HG02610 (cell line): ENCODE measurements around the gene ST3GAL3.

Experiments used
- ATAC-seq: cut with Tn5 transposase; IDR thresholded peaks from one replicate; pipeline ENCODE4 v1.9.1; 2021; ENCODE audit warnings: mild to moderate bottlenecking, moderate library complexity; ENCODE audit not compliant: unreplicated experiment

ST3GAL3 gene

DNA sequence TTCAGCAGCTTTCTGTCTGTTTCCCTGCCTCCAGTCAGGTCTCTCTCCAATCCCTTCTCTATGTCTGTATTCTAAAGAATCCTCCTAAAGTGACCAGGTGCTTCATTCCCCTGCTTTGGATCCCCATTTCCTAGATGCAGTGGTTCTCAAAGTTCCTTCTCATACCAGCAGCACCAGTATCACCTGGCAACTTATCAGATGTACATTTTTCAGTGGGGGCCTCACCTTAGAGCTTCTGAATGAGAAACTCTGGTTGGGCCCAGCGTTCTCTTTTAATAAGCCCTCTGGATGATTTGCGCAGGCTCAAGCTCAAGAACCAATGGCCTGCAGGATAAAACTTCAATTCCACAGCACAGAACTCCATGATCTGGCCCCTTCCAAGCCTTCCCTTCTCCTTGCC lies 200.9 kb downstream of the ST3GAL3 start:
- no peak for ATAC-seq

DNA sequence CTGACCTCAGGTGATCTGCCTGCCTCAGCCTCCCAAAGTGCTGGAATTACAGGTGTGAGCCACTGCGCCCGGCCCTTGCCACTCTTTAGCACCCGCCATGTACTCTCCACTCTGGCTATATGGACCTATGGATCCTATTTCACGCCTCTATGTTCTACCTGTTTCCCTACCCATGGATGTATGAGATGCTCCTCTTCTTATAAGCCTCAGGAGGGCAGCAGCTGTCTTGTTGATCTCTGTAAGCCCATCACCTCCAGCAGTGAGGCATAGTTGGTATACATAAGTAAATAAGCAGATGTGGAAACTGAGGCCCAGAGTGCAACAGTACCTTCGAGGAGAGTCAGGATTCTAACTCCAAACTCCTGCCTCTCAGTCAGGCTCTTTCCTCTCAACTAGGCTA lies 201.5 kb downstream of the ST3GAL3 start:
- ATAC-seq: no peak

DNA sequence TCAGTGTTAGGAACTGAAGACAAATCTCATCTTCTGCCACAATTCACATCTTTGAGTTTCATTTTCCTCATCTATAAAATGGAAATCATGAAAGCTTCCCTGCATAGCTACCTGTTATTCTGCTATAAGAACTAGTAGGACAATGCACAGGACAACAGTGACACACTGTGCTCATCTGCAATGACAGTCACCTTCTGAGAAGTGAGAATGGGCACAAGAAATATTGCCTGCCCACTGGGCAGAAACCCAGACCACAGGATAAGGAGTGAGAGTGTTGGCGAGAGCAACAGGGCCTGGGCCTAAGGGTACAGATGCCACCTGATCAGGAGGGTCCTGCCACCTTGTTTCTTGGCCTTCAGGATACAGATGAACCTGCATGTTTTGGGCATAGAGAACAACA lies 203.0 kb downstream of the ST3GAL3 start:
- no peak for ATAC-seq

DNA sequence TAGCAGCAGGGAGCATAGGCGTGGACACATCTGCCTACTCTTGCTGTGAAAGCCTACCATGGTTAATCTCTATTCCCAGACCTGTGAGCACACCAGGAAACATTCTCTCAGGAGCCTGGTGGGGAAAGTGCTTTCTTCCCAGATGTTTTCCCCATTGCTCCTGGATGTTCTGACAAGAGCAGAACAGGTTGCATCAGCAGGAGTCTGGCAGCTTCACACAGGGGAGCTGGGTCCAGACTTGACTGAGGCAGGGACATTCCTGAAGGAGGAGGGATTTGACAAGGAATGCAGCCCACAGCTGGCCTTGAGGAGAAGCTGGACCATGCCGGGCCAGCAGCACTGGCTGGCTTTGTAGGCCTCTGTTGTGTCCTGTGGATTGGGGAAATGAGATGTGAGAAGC lies 205.3 kb downstream of the ST3GAL3 start:
- ATAC-seq: no peak

DNA sequence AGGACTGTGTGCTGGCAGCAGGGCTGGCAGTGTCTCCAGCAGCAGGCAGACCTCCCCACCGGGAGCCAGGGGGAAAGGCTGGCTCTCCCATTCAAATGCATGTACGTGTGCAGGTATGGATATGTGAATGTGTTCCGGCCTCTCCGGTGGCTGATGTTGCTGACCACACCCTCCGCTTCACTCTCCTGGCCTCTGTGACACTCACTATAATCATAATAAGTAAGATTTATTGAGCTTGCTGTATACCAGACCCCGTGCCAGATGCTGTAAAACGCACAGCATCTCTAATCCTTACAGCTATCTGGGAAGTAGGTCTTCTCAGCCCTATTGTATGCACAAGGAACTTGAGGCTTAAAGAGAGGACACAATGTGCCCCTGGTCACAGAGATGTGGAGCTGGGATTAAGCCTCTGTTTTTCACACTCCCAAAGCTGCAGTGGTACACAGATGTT lies 205.7 kb downstream of the ST3GAL3 start:
- no peak for ATAC-seq

DNA sequence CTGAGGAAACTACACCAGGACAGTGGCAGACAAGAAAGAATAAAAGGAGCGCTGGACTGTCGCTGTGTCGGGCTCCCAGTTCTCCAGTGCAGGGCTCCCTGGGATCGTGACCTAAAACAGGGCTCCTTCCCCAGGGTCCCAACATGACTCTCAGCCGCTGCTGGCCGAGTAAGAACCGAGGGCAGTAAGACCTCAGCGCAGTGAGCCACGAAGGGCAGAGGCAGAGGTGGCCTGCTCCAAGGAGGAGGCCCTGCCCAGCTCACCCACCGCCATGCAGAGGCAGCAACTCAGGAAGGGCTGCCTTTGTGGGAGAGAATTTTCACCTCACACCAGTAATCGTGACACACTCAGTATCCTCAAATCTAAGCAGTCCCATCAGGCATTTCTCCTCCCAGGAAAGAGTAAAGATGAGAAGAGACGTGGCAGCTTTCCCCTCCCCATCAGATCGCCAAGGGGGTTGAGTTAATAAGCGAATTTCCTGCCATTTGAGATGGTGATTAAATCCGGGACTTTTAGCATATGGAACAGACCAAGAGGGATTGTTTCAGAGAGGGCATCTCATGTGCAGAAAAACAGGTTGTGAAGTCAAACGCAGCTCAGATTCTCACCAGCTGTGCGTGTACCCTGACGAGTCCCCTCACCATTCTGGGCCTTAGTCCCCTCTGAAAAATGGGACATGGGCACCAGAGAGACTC lies 206.5 kb downstream of the ST3GAL3 start:
- no peak for ATAC-seq

DNA sequence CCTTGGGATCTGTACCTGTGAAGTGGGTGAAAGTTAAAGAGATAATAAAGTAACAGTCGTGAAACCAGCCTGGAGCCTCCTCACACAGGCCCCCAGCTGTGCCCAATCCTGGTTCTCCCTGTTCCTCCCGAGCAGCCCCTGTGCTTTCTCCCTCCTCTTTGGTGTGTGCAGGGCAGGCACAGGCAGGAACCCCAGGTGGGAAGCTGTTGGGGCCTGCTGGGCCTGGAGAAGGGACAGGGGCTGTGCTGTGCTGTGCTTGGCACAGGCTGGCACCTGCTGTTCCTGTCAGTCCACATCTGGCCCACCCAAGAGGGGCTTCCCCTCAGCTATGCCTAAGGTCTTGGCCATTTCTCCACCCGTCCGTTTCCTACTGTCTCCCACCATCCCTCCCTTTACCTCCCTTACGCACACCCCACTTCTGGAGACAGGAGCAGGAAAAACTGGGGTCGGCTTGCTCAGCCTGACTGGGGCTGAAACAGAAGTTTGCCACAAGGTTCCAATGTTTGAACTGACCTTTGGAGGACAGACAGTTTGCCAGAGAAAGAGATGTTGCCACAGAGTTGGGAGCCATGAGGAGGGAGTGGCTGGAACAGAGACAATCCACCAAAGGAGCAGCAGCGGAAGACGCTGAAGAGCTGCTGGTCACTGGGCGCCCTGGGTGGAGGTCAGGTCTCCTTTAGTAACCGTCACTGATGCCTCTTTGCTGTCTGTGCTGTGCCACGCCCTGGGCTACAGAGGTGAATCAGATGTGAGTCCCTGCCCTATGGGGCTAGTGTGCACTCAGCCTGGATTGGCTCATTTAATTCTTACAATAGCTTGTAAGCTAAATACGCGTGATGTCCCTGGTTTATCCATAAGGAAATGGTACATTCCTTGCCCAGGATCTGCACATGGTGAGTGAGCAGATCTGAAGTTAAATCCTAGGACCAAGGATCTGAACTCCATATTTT lies 207.5 kb downstream of the ST3GAL3 start:
- no peak for ATAC-seq

DNA sequence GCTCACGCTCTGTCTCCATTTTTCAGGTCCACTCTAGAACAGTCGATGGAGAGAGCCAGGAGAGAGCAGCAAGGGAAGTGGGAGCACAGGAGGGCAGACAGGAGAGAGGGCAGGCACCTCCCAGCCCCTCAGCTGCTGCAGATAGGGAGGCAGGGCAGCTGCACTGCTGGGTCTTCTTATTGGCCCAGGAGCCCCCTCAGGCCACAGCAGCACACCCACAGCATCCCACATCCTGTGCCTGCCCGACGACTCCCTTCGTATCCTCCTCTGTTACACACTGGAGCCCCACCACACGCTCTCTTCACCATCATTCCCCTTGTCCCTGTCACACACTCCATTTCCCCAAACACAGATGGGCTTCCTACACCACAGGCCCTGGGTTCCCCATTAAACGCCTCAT lies 212.6 kb downstream of the ST3GAL3 start:
- no peak for ATAC-seq

DNA sequence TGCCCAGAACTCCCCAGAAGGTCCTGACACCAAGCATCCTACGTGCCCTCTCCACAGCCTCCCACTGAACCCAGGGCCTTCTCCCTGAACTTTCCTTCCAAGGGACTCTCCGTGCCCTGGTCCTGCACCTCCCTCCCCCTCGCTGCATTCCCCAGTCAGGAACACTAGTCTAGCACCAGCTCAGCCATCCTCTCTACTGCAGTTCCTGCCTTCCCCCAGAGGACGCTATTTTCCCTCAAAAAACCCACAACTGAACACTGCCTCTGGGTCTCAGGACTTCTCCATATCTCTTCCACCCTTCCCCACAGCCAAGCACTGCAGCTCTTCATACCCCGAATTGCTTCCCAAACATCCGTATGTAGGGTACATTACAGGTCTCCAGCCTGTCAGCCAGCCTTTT lies 213.7 kb downstream of the ST3GAL3 start:
- no peak for ATAC-seq

DNA sequence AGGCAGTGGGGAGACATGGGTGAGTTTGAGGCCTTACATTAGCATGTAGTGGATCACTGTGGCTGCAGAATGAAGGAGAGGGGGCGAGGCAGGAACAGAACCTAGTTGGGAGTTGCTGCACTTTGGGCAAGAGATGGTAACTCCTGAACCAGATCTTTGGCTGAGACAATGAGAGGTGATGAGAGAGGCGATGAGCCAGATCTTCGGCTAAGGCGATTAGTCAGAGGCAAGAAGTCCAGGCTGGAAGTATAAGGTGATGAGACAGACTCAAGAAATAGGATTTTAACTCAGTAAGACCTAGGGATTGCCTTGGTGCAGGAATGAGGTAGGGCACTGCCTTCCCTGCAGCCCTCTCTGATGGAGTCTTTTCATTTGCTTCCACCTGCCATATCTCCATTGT lies 217.2 kb downstream of the ST3GAL3 start:
- ATAC-seq: no peak

DNA sequence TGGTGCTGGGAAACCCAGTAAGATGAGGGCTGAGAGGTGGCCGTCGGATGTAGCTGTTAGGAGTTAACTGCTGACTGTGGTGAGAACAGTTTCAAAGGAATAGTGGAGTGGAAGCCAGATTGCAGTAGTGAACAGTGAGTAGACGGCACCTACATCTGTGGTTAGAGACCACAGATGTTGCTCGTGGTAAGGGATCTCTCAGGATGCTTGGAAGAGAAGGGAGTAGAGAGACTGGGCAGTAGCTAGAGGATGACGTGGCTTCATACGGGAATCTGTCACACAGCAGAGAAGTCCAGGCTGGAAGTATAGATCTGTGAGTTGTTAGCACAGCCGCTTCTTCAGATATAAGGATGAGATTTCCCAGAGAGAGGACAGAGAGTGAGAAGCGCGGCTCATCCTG lies 218.5 kb downstream of the ST3GAL3 start:
- ATAC-seq: no peak

DNA sequence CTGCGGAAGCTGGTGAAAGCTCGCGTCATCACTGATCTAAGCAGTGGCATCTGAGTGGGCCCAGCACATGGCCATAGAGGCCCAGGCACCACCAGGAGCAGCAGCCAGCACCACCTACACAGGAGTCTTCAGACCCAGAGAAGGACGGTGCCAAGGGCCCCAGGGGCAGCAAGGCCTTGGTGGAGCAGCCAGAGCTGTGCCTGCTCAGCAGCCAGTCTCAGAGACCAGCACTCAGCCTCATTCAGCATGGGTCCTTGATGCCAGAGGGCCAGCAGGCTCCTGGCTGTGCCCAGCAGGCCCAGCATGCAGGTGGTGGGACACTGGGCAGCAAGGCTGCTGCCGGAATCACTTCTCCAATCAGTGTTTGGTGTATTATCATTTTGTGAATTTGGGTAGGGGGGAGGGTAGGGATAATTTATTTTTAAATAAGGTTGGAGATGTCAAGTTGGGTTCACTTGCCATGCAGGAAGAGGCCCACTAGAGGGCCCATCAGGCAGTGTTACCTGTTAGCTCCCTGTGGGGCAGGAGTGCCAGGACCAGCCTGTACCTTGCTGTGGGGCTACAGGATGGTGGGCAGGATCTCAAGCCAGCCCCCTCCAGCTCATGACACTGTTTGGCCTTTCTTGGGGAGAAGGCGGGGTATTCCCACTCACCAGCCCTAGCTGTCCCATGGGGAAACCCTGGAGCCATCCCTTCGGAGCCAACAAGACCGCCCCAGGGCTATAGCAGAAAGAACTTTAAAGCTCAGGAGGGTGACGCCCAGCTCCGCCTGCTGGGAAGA lies 223.0 kb downstream of the ST3GAL3 start:
- ATAC-seq: no peak

DNA sequence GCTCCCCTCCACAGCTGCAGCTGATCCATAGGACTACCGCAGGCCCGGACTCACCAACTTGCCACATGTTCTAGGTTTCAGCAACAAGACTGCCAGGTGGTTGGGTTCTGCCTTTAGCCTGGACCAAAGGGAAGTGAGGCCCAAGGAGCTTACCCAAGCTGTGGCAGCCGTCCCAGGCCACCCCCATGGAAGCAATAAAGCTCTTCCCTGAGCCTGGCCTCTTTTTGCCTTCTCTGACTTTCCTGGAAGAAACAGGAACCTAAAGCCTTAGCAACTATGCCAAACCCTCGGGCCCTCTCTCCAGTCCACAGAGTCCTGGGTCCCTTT lies 223.6 kb downstream of the ST3GAL3 start:
- ATAC-seq: no peak

DNA sequence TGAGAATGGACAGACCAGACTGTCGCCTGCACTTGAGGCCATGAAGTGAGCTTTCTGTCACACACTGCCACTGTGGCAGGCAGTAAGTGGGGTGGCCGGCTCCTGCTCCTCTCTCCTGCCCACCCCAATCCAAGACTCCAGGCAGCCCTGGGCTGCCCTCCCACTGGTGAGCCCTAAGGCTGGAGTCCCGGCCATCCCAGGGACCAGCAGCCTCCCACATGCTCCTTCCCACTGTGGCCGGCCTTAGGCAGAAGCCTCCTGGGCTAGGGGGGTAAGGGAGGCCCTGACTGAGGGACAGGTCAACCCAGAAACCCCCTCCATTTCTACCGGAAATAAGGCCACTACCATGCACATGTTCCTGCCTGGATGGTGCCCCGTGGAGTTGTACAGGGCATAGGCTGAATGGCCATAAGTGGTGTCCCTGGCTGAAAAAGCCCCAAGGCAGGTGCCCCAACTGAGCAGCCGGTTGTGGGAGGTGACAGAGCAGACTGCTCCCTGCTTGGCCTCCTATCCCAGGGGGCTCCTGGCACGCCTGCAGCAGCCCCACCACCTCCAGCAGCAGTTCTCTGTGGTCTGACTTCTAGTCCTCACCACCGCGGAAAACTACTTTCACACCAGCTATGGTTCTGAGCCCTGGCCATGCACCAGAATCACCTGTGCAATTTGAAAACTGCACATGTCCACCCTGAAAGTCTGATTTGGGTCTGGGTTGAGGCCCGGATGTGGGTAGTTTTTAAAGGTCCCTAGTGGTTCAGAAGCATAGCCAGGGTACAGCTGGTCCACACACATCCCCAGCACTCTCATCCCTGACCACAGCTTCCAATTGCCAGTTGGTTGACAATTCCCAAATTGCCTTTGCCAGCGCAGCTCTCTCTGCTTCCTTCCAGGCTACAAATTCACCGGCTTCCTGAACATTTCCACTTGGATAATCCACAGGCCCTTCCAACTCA lies 224.7 kb downstream of the ST3GAL3 start:
- no peak for ATAC-seq

DNA sequence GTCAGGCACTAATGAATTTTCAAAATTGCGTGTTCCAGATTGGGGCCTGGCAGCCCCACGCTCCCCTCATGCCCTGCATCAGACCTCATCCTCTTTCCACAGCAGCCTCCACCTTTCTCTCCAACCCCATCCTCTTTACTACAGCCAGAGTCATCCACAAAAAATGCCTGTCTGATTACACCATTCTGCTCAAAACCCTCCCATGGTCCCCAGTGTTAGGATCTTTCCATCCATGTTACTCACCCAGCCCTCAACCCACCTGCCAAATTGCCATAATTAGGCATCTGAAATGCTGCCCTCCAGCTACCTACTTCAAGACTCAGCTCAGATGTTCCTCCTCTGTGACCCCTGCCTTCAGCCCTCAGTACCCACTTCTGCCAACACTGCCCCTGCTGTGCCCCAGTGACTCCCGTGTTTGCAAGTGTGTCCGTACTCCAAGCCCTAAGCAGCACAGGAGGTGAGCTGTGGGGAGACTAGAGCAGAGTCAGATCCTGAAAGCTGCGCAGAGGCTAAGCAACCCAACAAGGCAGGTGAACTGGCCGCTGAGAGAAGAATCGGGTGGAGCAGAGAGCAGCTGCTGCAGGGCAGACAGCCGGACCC lies 225.6 kb downstream of the ST3GAL3 start:
- ATAC-seq: no peak

DNA sequence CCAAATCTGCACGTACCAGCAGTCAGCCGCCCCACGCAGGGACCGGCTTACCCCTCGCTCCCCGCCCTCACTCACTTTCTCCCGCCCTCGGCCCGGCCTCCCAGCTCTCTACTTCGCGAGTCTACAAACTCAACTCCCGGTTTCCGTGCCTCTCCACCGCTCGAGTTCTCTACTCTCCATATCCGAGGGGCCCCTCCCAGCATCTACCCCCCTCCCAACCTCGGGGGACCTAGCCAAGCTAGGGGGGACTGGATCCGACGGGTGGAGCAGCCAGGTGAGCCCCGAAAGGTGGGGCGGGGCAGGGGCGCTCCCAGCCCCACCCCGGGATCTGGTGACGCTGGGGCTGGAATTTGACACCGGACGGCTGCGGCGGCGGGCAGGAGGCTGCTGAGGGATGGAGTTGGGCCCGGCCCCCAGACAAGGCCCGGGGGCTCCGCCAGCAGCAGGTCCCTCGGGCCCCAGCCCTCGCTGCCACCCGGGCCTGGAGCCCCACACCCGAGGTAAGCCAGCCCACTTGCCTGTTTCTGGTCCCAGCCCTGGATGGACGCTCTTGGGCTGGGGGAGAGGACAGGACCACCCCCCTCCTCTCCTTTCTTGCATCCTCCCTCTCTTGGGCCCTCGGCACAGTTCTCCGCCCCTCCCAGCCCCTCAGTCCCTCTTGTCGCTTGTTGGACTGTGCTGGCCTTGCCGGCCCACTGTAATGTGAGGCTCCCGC lies 226.2 kb downstream of the ST3GAL3 start, which contains the start of gene ARTN:
Gene ARTN, plus strand, starts transcription at position 416 of the 715 bp plus-strand sequence. CDS start 1,856 bp downstream, outside the sequence.
- ATAC-seq: no peak

DNA sequence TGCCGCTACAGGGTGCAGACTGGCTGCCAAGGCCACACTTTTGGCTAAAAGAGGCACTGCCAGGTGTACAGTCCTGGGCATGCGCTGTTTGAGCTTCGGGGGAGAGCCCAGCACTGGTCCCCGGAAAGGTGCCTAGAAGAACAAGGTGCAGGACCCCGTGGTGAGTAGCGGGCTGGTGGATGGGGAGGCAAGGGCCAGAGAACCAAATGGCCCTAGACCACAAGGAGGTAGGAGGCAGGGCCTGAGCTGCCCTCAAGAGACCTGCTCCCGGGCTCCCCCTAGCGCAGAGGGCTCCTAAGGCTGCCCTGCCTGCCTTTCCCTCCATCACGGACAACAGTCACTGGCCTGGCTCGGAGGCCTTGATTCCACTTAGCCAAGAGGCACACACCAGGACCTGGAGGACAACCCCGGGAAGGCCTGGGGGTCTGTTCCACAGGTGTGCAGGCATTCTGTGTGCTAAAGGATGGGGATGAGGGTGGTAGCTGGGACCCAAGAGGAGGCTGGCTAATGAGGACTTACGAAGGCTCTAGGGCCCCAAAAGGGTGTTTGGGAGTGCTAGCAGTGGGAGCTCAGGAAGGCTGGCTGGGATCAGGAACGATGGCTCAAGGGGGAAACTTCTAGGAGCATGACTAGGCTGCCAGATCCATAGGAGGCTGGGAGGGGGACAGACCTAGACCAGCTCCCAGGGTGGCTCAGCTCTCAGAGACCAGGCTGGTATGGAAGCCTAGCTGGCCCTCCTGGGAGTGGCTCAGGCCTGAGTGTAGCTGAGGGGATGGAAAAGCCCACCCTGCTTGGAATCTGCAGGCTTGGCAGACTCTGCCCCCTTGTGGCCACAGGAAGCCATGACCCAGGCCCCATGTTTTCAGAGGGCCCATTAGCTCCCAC lies 227.0 kb downstream of the ST3GAL3 start:
- ATAC-seq: no peak

DNA sequence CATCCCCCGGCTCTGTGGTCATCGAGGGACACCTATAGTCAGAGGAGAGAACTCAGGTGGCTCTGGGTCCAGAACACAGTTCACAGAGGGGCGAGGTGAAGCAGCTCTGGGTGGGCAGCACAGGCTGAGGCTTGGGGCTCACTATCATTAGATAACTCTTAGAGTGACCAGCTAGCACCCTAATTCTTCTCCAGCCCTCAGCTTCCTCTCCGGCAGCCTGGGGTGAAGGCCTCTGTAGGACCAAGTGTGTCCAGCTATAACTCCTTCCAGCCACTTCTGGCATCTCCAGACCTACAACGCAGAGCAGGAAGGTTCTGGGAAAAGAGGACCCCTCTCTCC lies 227.6 kb downstream of the ST3GAL3 start:
- no peak for ATAC-seq
